ENCODE results near the gene ERG.

DNA sequence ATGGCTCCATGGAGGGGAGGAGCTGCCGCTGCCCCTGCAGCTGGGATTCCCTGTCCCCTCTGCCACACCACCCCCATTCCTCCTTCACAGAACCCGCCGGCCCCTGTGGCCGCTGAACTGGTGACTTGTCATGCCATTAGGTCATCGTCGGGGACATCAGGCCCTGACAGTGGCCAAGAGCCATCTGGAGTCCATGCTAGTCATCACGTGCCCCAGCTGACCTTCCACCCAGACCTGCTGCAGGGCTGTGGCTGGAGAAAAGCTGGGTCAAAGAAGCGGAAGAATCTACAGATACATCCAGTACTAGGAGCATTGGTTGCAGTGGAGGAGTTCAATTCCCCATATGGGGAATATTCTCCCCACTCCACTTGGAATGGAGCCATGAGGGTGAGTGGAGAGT lies 163.4 kb downstream of the ERG start:
- TF ChIP-seq, protein P1, sequence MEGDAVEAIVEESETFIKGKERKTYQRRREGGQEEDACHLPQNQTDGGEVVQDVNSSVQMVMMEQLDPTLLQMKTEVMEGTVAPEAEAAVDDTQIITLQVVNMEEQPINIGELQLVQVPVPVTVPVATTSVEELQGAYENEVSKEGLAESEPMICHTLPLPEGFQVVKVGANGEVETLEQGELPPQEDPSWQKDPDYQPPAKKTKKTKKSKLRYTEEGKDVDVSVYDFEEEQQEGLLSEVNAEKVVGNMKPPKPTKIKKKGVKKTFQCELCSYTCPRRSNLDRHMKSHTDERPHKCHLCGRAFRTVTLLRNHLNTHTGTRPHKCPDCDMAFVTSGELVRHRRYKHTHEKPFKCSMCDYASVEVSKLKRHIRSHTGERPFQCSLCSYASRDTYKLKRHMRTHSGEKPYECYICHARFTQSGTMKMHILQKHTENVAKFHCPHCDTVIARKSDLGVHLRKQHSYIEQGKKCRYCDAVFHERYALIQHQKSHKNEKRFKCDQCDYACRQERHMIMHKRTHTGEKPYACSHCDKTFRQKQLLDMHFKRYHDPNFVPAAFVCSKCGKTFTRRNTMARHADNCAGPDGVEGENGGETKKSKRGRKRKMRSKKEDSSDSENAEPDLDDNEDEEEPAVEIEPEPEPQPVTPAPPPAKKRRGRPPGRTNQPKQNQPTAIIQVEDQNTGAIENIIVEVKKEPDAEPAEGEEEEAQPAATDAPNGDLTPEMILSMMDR (IDR thresholded peaks at IDR 0.05; ENCODE audit: low read depth, low read length) = no peak
- TF ChIP-seq POLR2A (IDR thresholded peaks at IDR 0.05; ENCODE audit: extremely low read depth, insufficient read length) = no peak
